CD4-positive, alpha-beta T cell (primary cell): ENCODE results near the gene C11orf58. TPM values are rescaled to one million over a fixed set of nuclear protein-coding genes. Genes with fewer than 3 reads are reported as not detected.

Experiments used
- ATAC-seq: fragments of 200-7000 bp; cut with Tn5 transposase; one replicate; pipeline ENCODE4 v1.10.0; 2022; ENCODE audit warnings: mild to moderate bottlenecking; ENCODE audit not compliant: poor library complexity
- CTCF ChIA-PET: fragments of 350-600 bp; sonication (Branson Sonifier 250); formaldehyde crosslinking; loops from one replicate; lab custom pipeline; 2021; ENCODE audit warnings: antibody characterized with exemption, inconsistent platforms; lab: Charles Lee
- POLR2A ChIA-PET: fragments of 350-600 bp; sonication (Branson Sonifier 250); formaldehyde crosslinking; loops from one replicate; lab custom pipeline; 2021; ENCODE audit warnings: antibody characterized with exemption, inconsistent platforms; lab: Charles Lee
- DNase-seq, 14 experiments: peaks; one replicate each; pipeline ENCODE4 v3.0.0-alpha.2; 2013 to 2020; ENCODE audit warnings: mixed read lengths in 2 of 14
- H3K27ac ChIP-seq, 2 donors: one replicate each; pipeline versions ENCODE4 v1.5.1 to v1.7.0; 2013; ENCODE audit warnings: low read length in 2 of 2, low read depth in 1 of 2, mild to moderate bottlenecking in 1 of 2
- H3K27me3 ChIP-seq, 2 experiments: 1 replicate in 1 of 2; 2 replicates in 1 of 2; pipeline versions ENCODE4 v1.6.1 to v1.7.0; 2013; ENCODE audit warnings: low read length in 2 of 2, control low read depth in 1 of 2, mild to moderate bottlenecking in 1 of 2, moderate library complexity in 1 of 2; ENCODE audit not compliant: insufficient read depth in 2 of 2, control insufficient read depth in 1 of 2
- H3K36me3 ChIP-seq: one replicate; pipeline ENCODE4 v1.6.1; 2013; ENCODE audit warnings: low read length, control low read depth; ENCODE audit not compliant: insufficient read depth
- H3K4me1 ChIP-seq: one replicate; pipeline ENCODE4 v1.6.1; 2013; ENCODE audit warnings: low read length, control low read depth; ENCODE audit not compliant: insufficient read depth
- H3K4me3 ChIP-seq: one replicate; pipeline ENCODE4 v1.5.1; 2013; ENCODE audit warnings: mild to moderate bottlenecking, low read length, moderate library complexity
- H3K9me3 ChIP-seq, 2 experiments: 1 replicate in 1 of 2; 2 replicates in 1 of 2; pipeline versions ENCODE4 v1.6.1 to v1.7.0; 2013; ENCODE audit warnings: low read length in 2 of 2, mild to moderate bottlenecking in 2 of 2, control low read depth in 1 of 2, moderate library complexity in 1 of 2; ENCODE audit not compliant: control insufficient read depth in 1 of 2, insufficient read depth in 1 of 2
- H3K27ac Mint-ChIP-seq: one replicate; pipeline ENCODE4 v1.8.0; 2020; ENCODE audit warnings: mixed read lengths
- H3K27me3 Mint-ChIP-seq: one replicate; pipeline ENCODE4 v1.8.0; 2021; ENCODE audit warnings: mixed read lengths
- H3K36me3 Mint-ChIP-seq: one replicate; pipeline ENCODE4 v1.8.0; 2021; ENCODE audit warnings: low read depth, mixed read lengths
- H3K4me1 Mint-ChIP-seq: one replicate; pipeline ENCODE4 v1.8.0; 2021; ENCODE audit warnings: low read depth, mixed read lengths
- H3K4me3 Mint-ChIP-seq: one replicate; pipeline ENCODE4 v1.8.0; 2020; ENCODE audit warnings: mild to moderate bottlenecking, mixed read lengths
- H3K9me3 Mint-ChIP-seq: one replicate; pipeline ENCODE4 v1.8.0; 2020; ENCODE audit warnings: mixed read lengths
- intact Hi-C, 2 experiments: fragments of 100-400 bp; cut with DNase I in 1 of 2; cut with micrococcal nuclease in 1 of 2; formaldehyde crosslinking; loops; one replicate each; pipeline versions ENCODE4 v1.15.1 to v1.9.0; 2023 to 2025; cut with DNase I, micrococcal nuclease
- total RNA-seq, 174 experiments: library from RNA in 2 of 174; stranded (reverse) in 2 of 174; gene quantifications; one replicate each; pipeline ENCODE4 v1.2.3 and lab custom pipeline; 2021 to 2026
- TF ChIP-seq, protein P1 (sequence below): fragments of 200-600 bp; IDR thresholded peaks from one replicate; pipeline ENCODE4 v1.8.0; 2022; ENCODE audit warnings: antibody characterized with exemption, mild to moderate bottlenecking

The C11orf58 gene
- total RNA-seq, 2 experiments from 2014 or later, result 145 to 150 TPM

DNA sequence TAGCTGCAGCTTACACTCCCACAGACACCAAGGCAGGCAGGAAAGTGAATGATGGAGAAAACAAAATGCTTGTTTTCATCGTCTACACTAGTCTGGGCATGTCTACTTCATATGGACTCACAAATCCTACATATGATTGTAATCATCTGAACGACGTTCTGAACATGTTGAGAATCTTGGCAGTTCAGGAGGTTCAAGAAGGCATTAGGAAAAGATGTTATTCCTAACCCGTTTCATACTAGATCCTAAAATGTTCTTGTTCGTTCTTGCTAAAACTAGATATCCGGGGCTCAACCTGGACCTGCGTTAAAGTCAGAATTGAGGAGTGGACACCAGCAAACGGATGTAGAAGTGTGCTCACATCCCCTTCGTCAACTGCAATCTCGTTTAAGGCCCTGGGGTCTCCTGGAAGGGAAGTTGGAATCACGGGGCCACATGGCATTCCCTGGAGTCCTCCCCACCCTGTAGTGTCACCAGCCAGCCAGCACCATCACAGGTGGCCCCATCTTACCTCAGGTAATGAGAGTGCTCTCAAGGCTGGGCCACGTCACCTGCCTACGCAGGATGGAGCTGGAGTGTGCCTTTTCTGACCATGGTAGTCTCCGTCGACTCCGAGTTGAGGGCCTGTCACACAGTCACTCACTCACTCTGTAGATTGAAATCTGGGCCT lies 37.3 kb downstream of the C11orf58 start:
- no peaks in the 10 kb centered on the region for H3K36me3 ChIP-seq
- H3K27me3 Mint-ChIP-seq, result no peaks in the 10 kb centered on the region
- peaks cover 0 to 2% of the 10 kb centered on the region in 2 experiments for H3K9me3 ChIP-seq
- H3K9me3 Mint-ChIP-seq, result no peaks in the 10 kb centered on the region
- no peak overlapping the region for H3K4me3 Mint-ChIP-seq
- no peaks in the 10 kb centered on the region for H3K4me1 ChIP-seq
- no peaks in the 10 kb centered on the region for H3K4me1 Mint-ChIP-seq
- CTCF ChIA-PET, result no interaction called here
- DNase-seq (no peak), ATAC-seq (no peak)
- no peak overlapping the region for H3K4me3 ChIP-seq
- H3K27ac Mint-ChIP-seq, result no peak overlapping the region
- POLR2A ChIA-PET, result no interaction called here
- TF ChIP-seq, protein P1, sequence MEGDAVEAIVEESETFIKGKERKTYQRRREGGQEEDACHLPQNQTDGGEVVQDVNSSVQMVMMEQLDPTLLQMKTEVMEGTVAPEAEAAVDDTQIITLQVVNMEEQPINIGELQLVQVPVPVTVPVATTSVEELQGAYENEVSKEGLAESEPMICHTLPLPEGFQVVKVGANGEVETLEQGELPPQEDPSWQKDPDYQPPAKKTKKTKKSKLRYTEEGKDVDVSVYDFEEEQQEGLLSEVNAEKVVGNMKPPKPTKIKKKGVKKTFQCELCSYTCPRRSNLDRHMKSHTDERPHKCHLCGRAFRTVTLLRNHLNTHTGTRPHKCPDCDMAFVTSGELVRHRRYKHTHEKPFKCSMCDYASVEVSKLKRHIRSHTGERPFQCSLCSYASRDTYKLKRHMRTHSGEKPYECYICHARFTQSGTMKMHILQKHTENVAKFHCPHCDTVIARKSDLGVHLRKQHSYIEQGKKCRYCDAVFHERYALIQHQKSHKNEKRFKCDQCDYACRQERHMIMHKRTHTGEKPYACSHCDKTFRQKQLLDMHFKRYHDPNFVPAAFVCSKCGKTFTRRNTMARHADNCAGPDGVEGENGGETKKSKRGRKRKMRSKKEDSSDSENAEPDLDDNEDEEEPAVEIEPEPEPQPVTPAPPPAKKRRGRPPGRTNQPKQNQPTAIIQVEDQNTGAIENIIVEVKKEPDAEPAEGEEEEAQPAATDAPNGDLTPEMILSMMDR, result no peak
- no peaks in the 10 kb centered on the region for H3K27me3 ChIP-seq
- intact Hi-C loops, result no loop called here
- no peak overlapping the region for H3K27ac ChIP-seq
- H3K36me3 Mint-ChIP-seq, result no peaks in the 10 kb centered on the region

DNA sequence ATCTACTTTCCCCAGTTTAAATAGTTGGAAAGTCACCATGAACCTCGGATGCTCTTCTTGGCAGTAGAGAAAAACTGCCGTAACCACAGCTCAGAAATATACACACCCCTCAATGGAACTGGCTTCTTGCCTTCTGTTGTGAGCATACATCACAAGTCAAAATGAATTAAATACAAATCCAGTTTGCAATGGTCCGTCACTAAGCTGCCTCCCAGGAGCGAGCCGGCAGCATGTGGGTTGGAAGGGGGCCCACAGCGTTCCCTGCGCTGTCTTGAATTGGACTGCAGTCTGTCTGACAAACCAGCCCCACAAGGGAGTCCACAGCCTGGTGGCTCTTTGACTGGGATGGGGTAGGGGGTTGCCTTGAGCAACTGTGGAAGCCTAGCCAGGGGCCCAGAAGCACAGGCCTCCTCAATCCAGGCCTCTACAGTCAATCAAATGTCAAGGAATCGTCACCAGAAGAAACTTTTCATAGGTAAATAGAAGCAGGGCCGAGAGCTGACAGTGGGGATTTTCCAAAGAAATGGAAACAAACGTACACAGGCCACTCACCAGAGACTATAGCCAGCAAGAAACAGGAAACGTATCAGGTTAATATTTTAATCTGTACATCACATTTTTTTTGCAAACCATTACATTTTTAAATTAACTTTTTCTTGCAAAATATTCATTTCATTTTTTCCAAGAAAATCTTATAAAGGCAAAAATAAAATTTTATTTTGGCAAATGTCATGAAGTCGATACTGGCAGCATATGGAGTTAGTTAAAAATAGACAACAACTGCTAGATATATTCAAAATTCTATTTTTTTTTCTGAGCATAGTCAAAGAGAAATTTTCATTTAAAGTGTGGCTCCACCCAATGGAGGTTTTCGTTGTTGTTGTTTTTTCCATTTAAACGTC lies 38.5 kb downstream of the C11orf58 start:
- no peak overlapping the region for H3K4me3 ChIP-seq
- Mint-ChIP-seq H3K36me3 (no peaks in the 10 kb centered on the region), H3K4me1 (no peaks in the 10 kb centered on the region), H3K4me3 (no peak overlapping the region), H3K27ac (no peak overlapping the region), H3K27me3 (no peaks in the 10 kb centered on the region), H3K9me3 (no peaks in the 10 kb centered on the region)
- no peaks in the 10 kb centered on the region for H3K36me3 ChIP-seq
- no peak overlapping the region for H3K27ac ChIP-seq
- H3K9me3 ChIP-seq, result peaks cover 0 to 3% of the 10 kb centered on the region in 2 experiments
- DNase-seq (no peak), ATAC-seq (no peak)
- ChIA-PET POLR2A (no interaction called here), CTCF (interaction anchor here (1.2 kb wide), 1 partner anchor 9 kb away, joined by 3 read pairs; no protein-coding TSS in a partner anchor)
- no peaks in the 10 kb centered on the region for H3K4me1 ChIP-seq
- intact Hi-C loops, result no loop called here
- H3K27me3 ChIP-seq, result no peaks in the 10 kb centered on the region
- TF ChIP-seq, protein P1, result no peak

DNA sequence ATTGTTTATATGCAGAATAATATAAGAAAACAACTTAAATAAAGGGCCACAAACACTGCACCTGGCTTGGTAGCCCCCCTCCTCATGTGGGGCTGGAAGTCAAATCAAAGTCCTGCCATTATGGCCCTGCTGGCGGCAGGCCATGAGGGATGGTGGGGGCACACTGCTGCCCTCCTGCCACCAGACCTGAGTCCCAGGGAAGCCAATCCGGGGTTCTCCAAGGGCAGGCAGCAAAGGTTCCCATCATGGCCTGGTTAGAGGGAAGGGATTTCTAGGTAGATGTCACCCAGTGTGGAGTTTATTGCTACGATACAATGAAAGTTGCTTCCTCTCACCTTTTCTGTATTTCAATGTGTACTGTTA lies 39.1 kb downstream of the C11orf58 start:
- ChIA-PET CTCF (no interaction called here), POLR2A (no interaction called here)
- Histone ChIP-seq H3K4me1 (no peaks in the 10 kb centered on the region), H3K9me3 (peaks cover 0 to 3% of the 10 kb centered on the region in 2 experiments), H3K4me3 (no peak overlapping the region), H3K27me3 (no peaks in the 10 kb centered on the region), H3K27ac (no peak overlapping the region), H3K36me3 (no peaks in the 10 kb centered on the region)
- Mint-ChIP-seq H3K27ac (no peak overlapping the region), H3K9me3 (no peaks in the 10 kb centered on the region), H3K36me3 (no peaks in the 10 kb centered on the region), H3K4me3 (no peak overlapping the region), H3K27me3 (no peaks in the 10 kb centered on the region), H3K4me1 (no peaks in the 10 kb centered on the region)
- ATAC-seq, result no peak
- intact Hi-C loops, result no loop called here
- TF ChIP-seq, protein P1, result no peak
- no peak for DNase-seq
